ENCODE results near the gene SMKR1. TPM values are rescaled to one million over a fixed set of nuclear protein-coding genes. Genes with fewer than 3 reads are reported as not detected.

Gene SMKR1
- total and polyA plus RNA-seq, 2 experiments from 2014 or later: 2.1 TPM; not detected in 1

DNA sequence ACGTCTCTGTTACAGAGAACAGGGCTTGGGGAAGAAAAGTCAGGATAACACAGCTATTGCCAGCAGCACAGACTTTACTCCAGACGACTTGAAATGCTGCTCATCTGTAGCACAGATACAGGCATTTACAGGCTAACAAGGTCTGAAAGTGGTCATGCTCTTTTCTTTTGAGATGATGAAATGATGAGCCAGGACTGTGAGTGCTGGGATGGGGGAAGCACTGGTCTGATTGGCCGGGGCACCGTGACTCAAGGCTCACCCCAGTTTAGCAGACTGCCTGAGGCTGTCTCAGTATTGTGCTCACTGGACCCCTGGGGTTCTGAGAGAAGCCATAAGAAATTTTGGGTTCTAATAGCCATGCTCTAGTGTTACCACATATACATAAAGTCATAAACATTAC is 12.4 kb downstream of the SMKR1 start (continued):
- TF ChIP-seq REST (IDR thresholded peaks at IDR 0.05; ENCODE audit: unreplicated experiment) (no peak), EZH2 (IDR thresholded peaks at IDR 0.05; ENCODE audit: low read depth, unreplicated experiment) (no peak), POLR2AphosphoS5 (IDR thresholded peaks at IDR 0.05; ENCODE audit: low read depth) (no peak), JUNB (IDR thresholded peaks at IDR 0.05; ENCODE audit: unreplicated experiment) (no peak), ZNF331 (CRISPR knock-in tag; IDR thresholded peaks at IDR 0.05; ENCODE audit: low read depth) (no peak)
- TF ChIP-seq, protein P1, sequence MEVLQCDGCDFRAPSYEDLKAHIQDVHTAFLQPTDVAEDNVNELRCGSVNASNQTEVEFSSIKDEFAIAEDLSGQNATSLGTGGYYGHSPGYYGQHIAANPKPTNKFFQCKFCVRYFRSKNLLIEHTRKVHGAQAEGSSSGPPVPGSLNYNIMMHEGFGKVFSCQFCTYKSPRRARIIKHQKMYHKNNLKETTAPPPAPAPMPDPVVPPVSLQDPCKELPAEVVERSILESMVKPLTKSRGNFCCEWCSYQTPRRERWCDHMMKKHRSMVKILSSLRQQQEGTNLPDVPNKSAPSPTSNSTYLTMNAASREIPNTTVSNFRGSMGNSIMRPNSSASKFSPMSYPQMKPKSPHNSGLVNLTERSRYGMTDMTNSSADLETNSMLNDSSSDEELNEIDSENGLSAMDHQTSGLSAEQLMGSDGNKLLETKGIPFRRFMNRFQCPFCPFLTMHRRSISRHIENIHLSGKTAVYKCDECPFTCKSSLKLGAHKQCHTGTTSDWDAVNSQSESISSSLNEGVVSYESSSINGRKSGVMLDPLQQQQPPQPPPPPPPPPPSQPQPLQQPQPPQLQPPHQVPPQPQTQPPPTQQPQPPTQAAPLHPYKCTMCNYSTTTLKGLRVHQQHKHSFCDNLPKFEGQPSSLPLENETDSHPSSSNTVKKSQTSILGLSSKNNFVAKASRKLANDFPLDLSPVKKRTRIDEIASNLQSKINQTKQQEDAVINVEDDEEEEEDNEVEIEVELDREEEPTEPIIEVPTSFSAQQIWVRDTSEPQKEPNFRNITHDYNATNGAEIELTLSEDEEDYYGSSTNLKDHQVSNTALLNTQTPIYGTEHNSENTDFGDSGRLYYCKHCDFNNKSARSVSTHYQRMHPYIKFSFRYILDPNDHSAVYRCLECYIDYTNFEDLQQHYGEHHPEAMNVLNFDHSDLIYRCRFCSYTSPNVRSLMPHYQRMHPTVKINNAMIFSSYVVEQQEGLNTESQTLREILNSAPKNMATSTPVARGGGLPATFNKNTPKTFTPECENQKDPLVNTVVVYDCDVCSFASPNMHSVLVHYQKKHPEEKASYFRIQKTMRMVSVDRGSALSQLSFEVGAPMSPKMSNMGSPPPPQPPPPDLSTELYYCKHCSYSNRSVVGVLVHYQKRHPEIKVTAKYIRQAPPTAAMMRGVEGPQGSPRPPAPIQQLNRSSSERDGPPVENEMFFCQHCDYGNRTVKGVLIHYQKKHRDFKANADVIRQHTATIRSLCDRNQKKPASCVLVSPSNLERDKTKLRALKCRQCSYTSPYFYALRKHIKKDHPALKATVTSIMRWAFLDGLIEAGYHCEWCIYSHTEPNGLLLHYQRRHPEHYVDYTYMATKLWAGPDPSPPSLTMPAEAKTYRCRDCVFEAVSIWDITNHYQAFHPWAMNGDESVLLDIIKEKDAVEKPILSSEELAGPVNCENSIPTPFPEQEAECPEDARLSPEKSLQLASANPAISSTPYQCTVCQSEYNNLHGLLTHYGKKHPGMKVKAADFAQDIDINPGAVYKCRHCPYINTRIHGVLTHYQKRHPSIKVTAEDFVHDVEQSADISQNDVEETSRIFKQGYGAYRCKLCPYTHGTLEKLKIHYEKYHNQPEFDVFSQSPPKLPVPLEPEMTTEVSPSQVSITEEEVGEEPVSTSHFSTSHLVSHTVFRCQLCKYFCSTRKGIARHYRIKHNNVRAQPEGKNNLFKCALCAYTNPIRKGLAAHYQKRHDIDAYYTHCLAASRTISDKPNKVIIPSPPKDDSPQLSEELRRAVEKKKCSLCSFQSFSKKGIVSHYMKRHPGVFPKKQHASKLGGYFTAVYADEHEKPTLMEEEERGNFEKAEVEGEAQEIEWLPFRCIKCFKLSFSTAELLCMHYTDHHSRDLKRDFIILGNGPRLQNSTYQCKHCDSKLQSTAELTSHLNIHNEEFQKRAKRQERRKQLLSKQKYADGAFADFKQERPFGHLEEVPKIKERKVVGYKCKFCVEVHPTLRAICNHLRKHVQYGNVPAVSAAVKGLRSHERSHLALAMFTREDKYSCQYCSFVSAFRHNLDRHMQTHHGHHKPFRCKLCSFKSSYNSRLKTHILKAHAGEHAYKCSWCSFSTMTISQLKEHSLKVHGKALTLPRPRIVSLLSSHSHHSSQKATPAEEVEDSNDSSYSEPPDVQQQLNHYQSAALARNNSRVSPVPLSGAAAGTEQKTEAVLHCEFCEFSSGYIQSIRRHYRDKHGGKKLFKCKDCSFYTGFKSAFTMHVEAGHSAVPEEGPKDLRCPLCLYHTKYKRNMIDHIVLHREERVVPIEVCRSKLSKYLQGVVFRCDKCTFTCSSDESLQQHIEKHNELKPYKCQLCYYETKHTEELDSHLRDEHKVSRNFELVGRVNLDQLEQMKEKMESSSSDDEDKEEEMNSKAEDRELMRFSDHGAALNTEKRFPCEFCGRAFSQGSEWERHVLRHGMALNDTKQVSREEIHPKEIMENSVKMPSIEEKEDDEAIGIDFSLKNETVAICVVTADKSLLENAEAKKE (CRISPR knock-in tag; IDR thresholded peaks at IDR 0.05): no peak
